PC-3 (cell line): Measurements from ENCODE around the gene EPB41L2. TPM values are rescaled to one million over a fixed set of nuclear protein-coding genes. Genes with fewer than 3 reads are reported as not detected.

Experiments used
- ATAC-seq: fragments of 200-7000 bp; cut with Tn5 transposase; 2 replicates; pipeline ENCODE4 v1.9.1; 2020; ENCODE audit warnings: mild to moderate bottlenecking, moderate library complexity
- BruUV-seq: library from RNA; stranded (reverse); fragments of 400-500 nt; replicated peaks from 2 replicates; lab custom pipeline; 2021; lab: Mats Ljungman, UMichigan
- CTCF ChIA-PET: fragments of 300-600 bp; sonication (Branson Sonifier 250); formaldehyde crosslinking; loops from one replicate; lab custom pipeline; 2022; ENCODE audit warnings: antibody characterized with exemption; lab: Charles Lee
- POLR2A ChIA-PET: fragments of 300-600 bp; sonication (Branson Sonifier 250); formaldehyde crosslinking; loops from one replicate; lab custom pipeline; 2022; ENCODE audit warnings: antibody characterized with exemption; ENCODE audit not compliant: unreplicated experiment; lab: Charles Lee
- DNase-seq: peaks from one replicate; pipeline ENCODE4 v3.0.0-alpha.2; 2015
- H2AFZ ChIP-seq: fragments of 300-600 bp; sonication (generic); 2 replicates; pipeline ENCODE4 v1.6.0; 2016; ENCODE audit warnings: antibody characterized with exemption, low read length
- H3F3A ChIP-seq: fragments of 300-600 bp; sonication (generic); one replicate; pipeline ENCODE4 v1.6.0; 2017; ENCODE audit warnings: antibody characterized with exemption, low read length, control low read depth, mild to moderate bottlenecking; ENCODE audit not compliant: unreplicated experiment
- H3K27ac ChIP-seq: fragments of 300-600 bp; sonication (generic); 2 replicates; pipeline ENCODE4 v1.5.1; 2016; ENCODE audit warnings: mild to moderate bottlenecking, low read length
- H3K27me3 ChIP-seq: fragments of 300-600 bp; sonication (generic); 2 replicates; pipeline ENCODE4 v1.6.1; 2016; ENCODE audit warnings: low read length, mixed read lengths
- H3K36me3 ChIP-seq: fragments of 300-600 bp; sonication (generic); 2 replicates; pipeline ENCODE4 v1.6.1; 2016; ENCODE audit warnings: low read depth, mixed run types, low read length, mixed read lengths
- H3K4me1 ChIP-seq: fragments of 300-600 bp; sonication (generic); 2 replicates; pipeline ENCODE4 v1.5.1; 2016; ENCODE audit warnings: low read length; ENCODE audit not compliant: insufficient read depth
- H3K4me2 ChIP-seq: fragments of 300-600 bp; sonication (generic); 2 replicates; pipeline ENCODE4 v1.6.0; 2016; ENCODE audit warnings: low read length
- H3K4me3 ChIP-seq: fragments of 300-600 bp; sonication (generic); 2 replicates; pipeline ENCODE4 v1.5.1; 2016; ENCODE audit warnings: mild to moderate bottlenecking, low read length, mixed read lengths
- H3K79me2 ChIP-seq: fragments of 300-600 bp; sonication (generic); 2 replicates; pipeline ENCODE4 v1.6.1; 2017; ENCODE audit warnings: low read length, mixed read lengths
- H3K9ac ChIP-seq: fragments of 300-600 bp; sonication (generic); 2 replicates; pipeline ENCODE4 v1.6.0; 2016; ENCODE audit warnings: mild to moderate bottlenecking, low read length
- H3K9me2 ChIP-seq: fragments of 300-600 bp; sonication (generic); replicated peaks from 2 replicates; pipeline ENCODE4 v1.6.1; 2016; ENCODE audit warnings: mixed run types, low read length, mixed read lengths
- H3K9me3 ChIP-seq: fragments of 300-600 bp; sonication (generic); 2 replicates; pipeline ENCODE4 v1.6.1; 2016; ENCODE audit warnings: low read length, mixed read lengths
- H4K20me1 ChIP-seq: fragments of 300-600 bp; sonication (generic); 2 replicates; pipeline ENCODE4 v1.6.1; 2016; ENCODE audit warnings: low read length, mixed read lengths
- CTCF ChIP-seq: fragments of 300-600 bp; sonication (generic); conservative IDR thresholded peaks from 2 replicates; pipeline ENCODE4 v1.5.1; 2017; ENCODE audit warnings: antibody characterized with exemption, low read depth, mild to moderate bottlenecking, low read length
- EZH2 ChIP-seq: fragments of 300-600 bp; sonication (generic); IDR thresholded peaks from one replicate; pipeline ENCODE4 v1.6.1; 2017; ENCODE audit warnings: antibody characterized with exemption, mild to moderate bottlenecking, low read length; ENCODE audit not compliant: unreplicated experiment
- EZH2phosphoT487 ChIP-seq: fragments of 300-600 bp; sonication (generic); IDR thresholded peaks from 2 replicates; pipeline ENCODE4 v1.6.1; 2018; ENCODE audit warnings: mild to moderate bottlenecking, antibody characterized with exemption, low read length, borderline replicate concordance
- intact Hi-C: fragments of 100-400 bp; cut with micrococcal nuclease; formaldehyde crosslinking; loops from 2 replicates; pipeline ENCODE4 v1.9.0; 2023
- total RNA-seq: library from RNA; depleted of rRNA; stranded (reverse); fragments of >200 nt; gene quantifications from 2 replicates; pipeline ENCODE4 v1.2.3, GENCODE V29; 2014

The EPB41L2 gene
- total RNA-seq, 1 experiment from 2014 or later = 26.9 TPM

GRCh38 chr6:130889423-130889822 is 173.6 kb downstream of the EPB41L2 start:
- Histone ChIP-seq H3K9me3 (no peaks in the 10 kb centered on the region), H3K4me2 (no peak overlapping the region), H4K20me1 (no peaks in the 10 kb centered on the region), H3K9me2 (no peaks in the 10 kb centered on the region), H3K9ac (no peak overlapping the region), H3K36me3 (peaks cover 4% of the 10 kb centered on the region), H3K79me2 (no peaks in the 10 kb centered on the region), H3K4me1 (no peaks in the 10 kb centered on the region), H3F3A (no peaks in the 10 kb centered on the region), H3K27ac (no peak overlapping the region), H3K4me3 (no peak overlapping the region), H2AFZ (no peak overlapping the region), H3K27me3 (no peaks in the 10 kb centered on the region)
- TF ChIP-seq EZH2phosphoT487 = no peak
- no peak for TF ChIP-seq CTCF
- TF ChIP-seq EZH2 = no peak
- intact Hi-C loops = loop anchor here (5.0 kb wide), 2 partner anchors 48 to 643 kb away; no protein-coding TSS in a partner anchor
- no TSS peak for BruUV-seq
- DNase-seq = no peak
- ATAC-seq = no peak
- POLR2A ChIA-PET = no interaction called here
- CTCF ChIA-PET = no interaction called here

- no TSS peak for BruUV-seq
- no peak overlapping the region for H2AFZ ChIP-seq
- intact Hi-C loops = loop anchor here (5.0 kb wide), 2 partner anchors 49 to 644 kb away; no protein-coding TSS in a partner anchor
These were observed 174.8 kb downstream of the EPB41L2 start for GRCh38 chr6:130888246-130888645.

More at GRCh38 chr6:130888246-130888645, 174.8 kb downstream of the EPB41L2 start:
- no peaks in the 10 kb centered on the region for H3K27me3 ChIP-seq
- peaks cover 4% of the 10 kb centered on the region for H3K36me3 ChIP-seq
- H3K4me3 ChIP-seq = no peak overlapping the region
- ChIA-PET POLR2A (no interaction called here), CTCF (no interaction called here)
- H3K9ac ChIP-seq = no peak overlapping the region
- no peaks in the 10 kb centered on the region for H4K20me1 ChIP-seq
- H3K9me2 ChIP-seq = no peaks in the 10 kb centered on the region
- no peaks in the 10 kb centered on the region for H3K9me3 ChIP-seq
- DNase-seq (no peak), ATAC-seq (no peak)
- 0 out of 2 replicates have a peak, but pooled peaks cover 3% of the 10 kb centered on the region for H3K4me1 ChIP-seq
- no peaks in the 10 kb centered on the region for H3F3A ChIP-seq
- H3K79me2 ChIP-seq = no peaks in the 10 kb centered on the region
- no peak for TF ChIP-seq CTCF
- TF ChIP-seq EZH2phosphoT487 = no peak
- TF ChIP-seq EZH2 = no peak
- H3K27ac ChIP-seq = no peak overlapping the region
- no peak overlapping the region for H3K4me2 ChIP-seq
